Upper lobe of right lung (tissue), 1 donor: ENCODE measurements around the gene CALCOCO1. TPM values are rescaled to one million over a fixed set of nuclear protein-coding genes. Genes with fewer than 3 reads are reported as not detected.

ENCODE experiments used
- ATAC-seq: fragments of 200-7000 bp; cut with Tn5 transposase; one replicate; pipeline ENCODE4 v1.9.1; 2020; ENCODE audit warnings: mild to moderate bottlenecking, moderate library complexity
- DNase-seq: peaks from one replicate; pipeline ENCODE4 v3.0.0-alpha.2; 2020
- H3K27ac ChIP-seq: fragments of 200-600 bp; one replicate; pipeline ENCODE4 v1.8.0; 2022
- H3K27me3 ChIP-seq: fragments of 200-600 bp; one replicate; pipeline ENCODE4 v1.8.0; 2022; ENCODE audit warnings: mild to moderate bottlenecking
- H3K36me3 ChIP-seq: fragments of 200-600 bp; one replicate; pipeline ENCODE4 v1.8.0; 2022
- H3K4me1 ChIP-seq: fragments of 200-600 bp; one replicate; pipeline ENCODE4 v1.8.0; 2022
- H3K4me3 ChIP-seq: fragments of 200-600 bp; one replicate; pipeline ENCODE4 v1.8.0; 2022; ENCODE audit warnings: mild to moderate bottlenecking
- H3K9me3 ChIP-seq: fragments of 200-600 bp; one replicate; pipeline ENCODE4 v1.8.0; 2022
- CTCF ChIP-seq: fragments of 200-600 bp; IDR thresholded peaks from one replicate; pipeline ENCODE4 v1.8.0; 2022; ENCODE audit warnings: antibody characterized with exemption
- intact Hi-C: fragments of 100-400 bp; cut with DNase I; formaldehyde crosslinking; loops from one replicate; pipeline ENCODE4 v1.11.0; 2022
- total RNA-seq: library from RNA; stranded (reverse); fragmentation: NEBNext Ultra II Directional; extraction: Animal tissue kit (Norgen Biotek cat#: 25700); gene quantifications from one replicate; pipeline ENCODE4 v1.2.1, GENCODE V29; 2021
- donor health status: DM: no; HTN: yes; CAD: no; lungs with severe emphysema.

CALCOCO1 gene
- total RNA-seq, 1 donor from 2014 or later, result 191 TPM

DNA sequence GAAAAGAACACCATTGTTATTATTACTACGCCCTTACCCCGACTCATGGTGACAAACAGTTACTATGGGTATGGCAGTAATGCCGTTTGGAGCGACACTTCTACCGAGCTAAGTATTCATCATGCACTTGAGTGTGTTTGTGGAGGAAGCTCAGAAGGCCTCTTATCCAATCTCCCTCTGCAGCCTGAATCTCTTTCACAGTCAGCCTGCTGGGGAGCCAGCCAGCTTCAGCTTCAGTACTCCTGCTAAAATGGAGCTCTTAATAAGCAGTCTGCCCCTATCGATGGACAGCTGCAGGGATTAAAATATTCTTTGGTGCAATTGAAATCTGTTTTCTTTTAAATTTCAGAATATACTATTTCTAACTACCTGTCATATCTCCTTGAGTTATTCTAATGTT lies 26.7 kb downstream of the CALCOCO1 start:
- H3K9me3 ChIP-seq, result no peaks in the 10 kb centered on the region
- H3K4me1 ChIP-seq, result peaks cover 12% of the 10 kb centered on the region
- H3K4me3 ChIP-seq, result no peak overlapping the region
- no peak overlapping the region for H3K27ac ChIP-seq
- DNase-seq (no peak), ATAC-seq (peak; percentile 23)
- peaks cover 75% of the 10 kb centered on the region for H3K27me3 ChIP-seq
- intact Hi-C loops, result loop anchor here (5.0 kb wide), 1 partner anchor 47 kb away; no protein-coding TSS in a partner anchor
- TF ChIP-seq CTCF, result no peak
- H3K36me3 ChIP-seq, result no peaks in the 10 kb centered on the region

DNA sequence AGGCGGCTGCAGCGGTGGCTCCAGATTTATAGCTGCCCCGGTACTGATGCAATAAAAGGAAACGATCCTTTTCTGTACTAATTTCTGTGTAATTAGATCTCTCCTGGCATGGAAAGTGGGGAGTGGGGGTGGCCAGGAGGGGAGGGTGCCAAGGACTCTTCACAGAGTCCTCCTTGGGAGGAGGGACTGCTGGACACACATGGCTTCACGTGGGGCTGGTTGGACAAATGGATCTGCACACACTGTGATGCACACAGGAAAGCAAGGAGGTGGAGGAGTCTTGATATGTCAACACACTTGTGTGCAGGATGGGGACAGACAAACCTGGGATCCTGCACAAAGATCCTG lies 27.6 kb downstream of the CALCOCO1 start:
- Histone ChIP-seq H3K36me3 (no peaks in the 10 kb centered on the region), H3K27me3 (peaks cover 81% of the 10 kb centered on the region), H3K9me3 (no peaks in the 10 kb centered on the region), H3K27ac (no peak overlapping the region), H3K4me3 (no peak overlapping the region), H3K4me1 (peaks cover 19% of the 10 kb centered on the region)
- TF ChIP-seq CTCF, result no peak
- DNase-seq, result no peak
- intact Hi-C loops, result loop anchor here (5.0 kb wide), 1 partner anchor 48 kb away; no protein-coding TSS in a partner anchor
- no peak for ATAC-seq

GRCh38 chr12:53698948-53699677 lies 28.1 kb downstream of the CALCOCO1 start:
- TF ChIP-seq CTCF, result no peak
- peaks cover 81% of the 10 kb centered on the region for H3K27me3 ChIP-seq
- DNase-seq, result no peak
- no peak for ATAC-seq
- H3K27ac ChIP-seq, result no peak overlapping the region
- intact Hi-C loops, result no loop called here
- H3K9me3 ChIP-seq, result no peaks in the 10 kb centered on the region
- no peak overlapping the region for H3K4me3 ChIP-seq
- H3K4me1 ChIP-seq, result peaks cover 19% of the 10 kb centered on the region
- no peaks in the 10 kb centered on the region for H3K36me3 ChIP-seq

DNA sequence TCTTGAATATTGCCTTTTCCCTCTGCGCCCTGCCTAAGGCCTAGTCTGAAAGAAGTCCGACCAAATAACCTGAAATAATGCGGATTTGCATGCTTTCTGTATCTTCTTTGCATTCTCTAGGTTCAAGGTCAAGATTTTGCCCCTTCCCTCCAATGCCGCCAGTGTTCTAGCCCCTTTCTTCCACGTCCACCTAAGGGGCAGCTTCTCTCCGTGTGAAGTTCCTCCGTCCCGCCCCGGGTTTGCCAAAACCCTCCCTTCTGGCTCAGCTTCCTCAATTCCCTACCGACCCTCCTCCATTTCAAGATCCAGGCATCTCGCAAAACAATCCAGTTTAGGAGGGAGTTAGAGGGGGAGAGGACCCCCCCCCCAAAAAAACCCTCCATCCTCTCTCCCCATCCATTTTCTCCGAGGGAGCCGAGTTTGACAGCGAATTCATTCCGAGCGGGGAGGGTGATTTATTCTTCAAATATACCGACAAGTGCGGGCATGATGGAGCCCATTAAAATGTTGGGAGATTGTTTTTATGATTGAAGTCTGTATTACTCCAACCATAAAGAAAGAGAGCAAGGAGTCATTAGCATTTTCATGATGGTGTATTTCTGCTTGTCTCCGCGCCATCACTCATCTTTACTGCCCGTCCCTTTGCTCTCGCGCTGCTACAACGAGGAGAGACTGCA lies 30.5 kb downstream of the CALCOCO1 start:
- H3K27ac ChIP-seq, result no peak overlapping the region
- peak overlapping the region; percentile 11 for H3K4me3 ChIP-seq
- TF ChIP-seq CTCF, result no peak
- no peak for DNase-seq
- H3K36me3 ChIP-seq, result no peaks in the 10 kb centered on the region
- no peaks in the 10 kb centered on the region for H3K9me3 ChIP-seq
- H3K27me3 ChIP-seq, result peaks cover 77% of the 10 kb centered on the region
- peaks cover 19% of the 10 kb centered on the region for H3K4me1 ChIP-seq
- ATAC-seq, result no peak
- intact Hi-C loops, result no loop called here

DNA sequence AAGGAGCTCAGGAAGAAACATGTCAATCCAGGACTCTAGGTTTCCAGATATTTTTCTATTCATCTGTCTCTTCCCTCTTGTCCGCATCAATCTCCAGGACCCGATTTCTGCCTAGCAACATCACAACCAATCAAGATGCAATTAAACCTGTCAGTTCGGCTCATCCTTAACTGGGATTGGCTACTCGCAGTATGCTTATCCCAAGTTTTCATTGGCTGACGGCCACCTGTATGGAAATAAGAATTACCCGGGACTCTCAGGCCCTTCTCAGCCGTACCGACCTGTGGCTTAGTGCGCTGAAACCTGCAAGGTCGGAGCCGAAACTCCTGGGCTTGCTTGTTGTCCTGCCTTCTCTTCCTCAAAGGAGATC lies 31.0 kb downstream of the CALCOCO1 start:
- Histone ChIP-seq H3K36me3 (no peaks in the 10 kb centered on the region), H3K27me3 (peaks cover 77% of the 10 kb centered on the region), H3K27ac (no peak overlapping the region), H3K4me1 (peaks cover 19% of the 10 kb centered on the region), H3K9me3 (no peaks in the 10 kb centered on the region), H3K4me3 (peak overlapping the region; percentile 11)
- intact Hi-C loops, result no loop called here
- ATAC-seq (peak; percentile 94), DNase-seq (no peak)
- no peak for TF ChIP-seq CTCF
